IMR-90 (cell line): ENCODE measurements around the gene IER5L. TPM values are rescaled to one million over a fixed set of nuclear protein-coding genes. Genes with fewer than 3 reads are reported as not detected.

Experiments used
- ATAC-seq: fragments of 200-7000 bp; cut with Tn5 transposase; 2 replicates; pipeline ENCODE4 v1.9.1; 2020; ENCODE audit warnings: low read depth, mild to moderate bottlenecking, moderate library complexity
- BruUV-seq: library from RNA; stranded (reverse); fragments of 400-500 nt; replicated peaks from 2 replicates; lab custom pipeline; 2021; lab: Mats Ljungman, UMichigan
- CTCF ChIA-PET: fragments of 300-600 bp; formaldehyde crosslinking; extraction: SDS; loops from one replicate; lab custom pipeline; 2021; ENCODE audit warnings: antibody characterized with exemption; lab: Yijun Ruan, JAX
- POLR2A ChIA-PET: fragments of 300-600 bp; sonication (Branson Sonifier 250); formaldehyde crosslinking; loops from one replicate; lab custom pipeline; 2022; ENCODE audit warnings: antibody characterized with exemption; ENCODE audit not compliant: unreplicated experiment; lab: Charles Lee
- DNase-seq: peaks from one replicate; pipeline ENCODE4 v3.0.0; 2013
- H2AFZ ChIP-seq: replicated peaks from 2 replicates; pipeline ENCODE3; 2013; ENCODE audit warnings: low read length, mild to moderate bottlenecking; ENCODE audit not compliant: poor library complexity
- H2AK5ac ChIP-seq: 2 replicates; pipeline ENCODE4 v1.6.1; 2013; ENCODE audit warnings: low read depth, low read length, inconsistent platforms
- H2AK9ac ChIP-seq: replicated peaks from 2 replicates; pipeline ENCODE3; 2013; ENCODE audit warnings: mild to moderate bottlenecking, low read depth, low read length, moderate library complexity; ENCODE audit not compliant: poor library complexity
- H2BK120ac ChIP-seq: 2 replicates; pipeline ENCODE4 v1.6.1; 2013; ENCODE audit warnings: low read depth, low read length, inconsistent platforms
- H2BK15ac ChIP-seq: 3 replicates; pipeline ENCODE4 v1.6.1; 2013; ENCODE audit warnings: low read depth, low read length, inconsistent platforms
- H2BK20ac ChIP-seq: 2 replicates; pipeline ENCODE4 v1.6.1; 2013; ENCODE audit warnings: low read depth, mild to moderate bottlenecking, inconsistent platforms, low read length, moderate library complexity
- H2BK5ac ChIP-seq: 2 replicates; pipeline ENCODE4 v1.6.1; 2013; ENCODE audit warnings: mild to moderate bottlenecking, low read depth, low read length, inconsistent platforms; ENCODE audit not compliant: poor library complexity, severe bottlenecking
- H3K14ac ChIP-seq: replicated peaks from 2 replicates; pipeline ENCODE4 v1.6.1; 2013; ENCODE audit warnings: low read depth, low read length, inconsistent platforms
- H3K18ac ChIP-seq: 2 replicates; pipeline ENCODE4 v1.6.1; 2013; ENCODE audit warnings: low read depth, low read length, control low read depth
- H3K23ac ChIP-seq: 2 replicates; pipeline ENCODE4 v1.6.1; 2013; ENCODE audit warnings: low read depth, low read length, inconsistent platforms
- H3K27ac ChIP-seq: 2 replicates; pipeline ENCODE4 v1.5.1; 2013; ENCODE audit warnings: mild to moderate bottlenecking, control low read depth, low read length; ENCODE audit not compliant: insufficient read depth
- H3K27me3 ChIP-seq: 2 replicates; pipeline ENCODE4 v1.6.1; 2013; ENCODE audit warnings: low read length; ENCODE audit not compliant: control insufficient read depth, insufficient read depth
- H3K36me3 ChIP-seq: 2 replicates; pipeline ENCODE4 v1.6.1; 2013; ENCODE audit warnings: low read length, mixed read lengths; ENCODE audit not compliant: control insufficient read depth, insufficient read depth
- H3K4ac ChIP-seq: 2 replicates; pipeline ENCODE4 v1.6.1; 2013; ENCODE audit warnings: low read depth, low read length, inconsistent platforms
- H3K4me1 ChIP-seq: 2 replicates; pipeline ENCODE4 v1.6.1; 2013; ENCODE audit warnings: low read length, mixed read lengths; ENCODE audit not compliant: control insufficient read depth, insufficient read depth
- H3K4me2 ChIP-seq: 2 replicates; pipeline ENCODE4 v1.6.1; 2013; ENCODE audit warnings: low read depth, mild to moderate bottlenecking, control low read depth, low read length, moderate library complexity
- H3K4me3 ChIP-seq: 2 replicates; pipeline ENCODE4 v1.5.1; 2013; ENCODE audit warnings: low read depth, mild to moderate bottlenecking, control low read depth, low read length, moderate library complexity; ENCODE audit not compliant: insufficient read depth
- H3K56ac ChIP-seq: 2 replicates; pipeline ENCODE4 v1.6.1; 2013; ENCODE audit warnings: low read length, inconsistent platforms; ENCODE audit not compliant: insufficient read depth; ENCODE audit errors: extremely low read depth
- H3K79me1 ChIP-seq, 2 experiments: 2 replicates each; pipeline ENCODE4 v1.6.1; 2013; ENCODE audit warnings: low read length in 2 of 2, inconsistent platforms in 1 of 2, low read depth in 1 of 2
- H3K9ac ChIP-seq: 2 replicates; pipeline ENCODE4 v1.6.1; 2013; ENCODE audit warnings: low read depth, low read length, control low read depth
- H3K9me1 ChIP-seq: 2 replicates; pipeline ENCODE4 v1.6.1; 2013; ENCODE audit warnings: low read length, inconsistent platforms; ENCODE audit not compliant: insufficient read depth
- H3K9me3 ChIP-seq: 2 replicates; pipeline ENCODE4 v1.6.1; 2013; ENCODE audit warnings: low read length; ENCODE audit not compliant: control insufficient read depth, insufficient read depth
- H4K20me1 ChIP-seq: 2 replicates; pipeline ENCODE4 v1.6.1; 2013; ENCODE audit warnings: low read length, inconsistent platforms; ENCODE audit not compliant: insufficient read depth
- H4K5ac ChIP-seq: 2 replicates; pipeline ENCODE4 v1.6.1; 2013; ENCODE audit warnings: mild to moderate bottlenecking, low read depth, low read length, control low read depth
- H4K8ac ChIP-seq, 2 experiments: 2 replicates each; pipeline ENCODE4 v1.6.1; 2013; ENCODE audit warnings: low read depth in 2 of 2, low read length in 2 of 2, control low read depth in 1 of 2, inconsistent platforms in 1 of 2
- H4K91ac ChIP-seq: 2 replicates; pipeline ENCODE4 v1.6.1; 2013; ENCODE audit warnings: low read depth, low read length, inconsistent platforms; ENCODE audit not compliant: insufficient read depth
- BHLHE40 ChIP-seq: fragments of 150-350 bp; IDR thresholded peaks from 2 replicates; pipeline ENCODE4 v1.6.1; 2016; ENCODE audit warnings: mild to moderate bottlenecking, low read depth, low read length
- CTCF ChIP-seq: conservative IDR thresholded peaks from 2 replicates; pipeline ENCODE4 v1.5.1; 2012; ENCODE audit warnings: mild to moderate bottlenecking, low read depth, low read length, improper control_type of control experiment
- FOS ChIP-seq: fragments of 150-350 bp; IDR thresholded peaks from 2 replicates; pipeline ENCODE4 v1.6.1; 2016; ENCODE audit warnings: low read depth, low read length
- MAFK ChIP-seq: IDR thresholded peaks from 2 replicates; pipeline ENCODE4 v1.6.1; 2012; ENCODE audit warnings: low read depth, low read length, improper control_type of control experiment
- MAZ ChIP-seq: IDR thresholded peaks from 2 replicates; pipeline ENCODE4 v1.6.1; 2012; ENCODE audit warnings: low read depth, mild to moderate bottlenecking, low read length, improper control_type of control experiment, moderate library complexity, borderline replicate concordance
- MXI1 ChIP-seq: IDR thresholded peaks from 2 replicates; pipeline ENCODE4 v1.6.1; 2012; ENCODE audit warnings: low read depth, mild to moderate bottlenecking, low read length, moderate library complexity, borderline replicate concordance
- POLR2A ChIP-seq: IDR thresholded peaks from 2 replicates; pipeline ENCODE4 v1.6.1; 2012; ENCODE audit warnings: mild to moderate bottlenecking, low read depth, low read length
- RCOR1 ChIP-seq: IDR thresholded peaks from 2 replicates; pipeline ENCODE4 v1.6.1; 2012; ENCODE audit warnings: mild to moderate bottlenecking, low read length, improper control_type of control experiment; ENCODE audit not compliant: insufficient replicate concordance
- RFX5 ChIP-seq: IDR thresholded peaks from 2 replicates; pipeline ENCODE4 v1.8.0; 2012; ENCODE audit warnings: low read depth, mild to moderate bottlenecking, low read length, moderate library complexity
- SMC3 ChIP-seq: fragments of 150-350 bp; IDR thresholded peaks from 2 replicates; pipeline ENCODE4 v1.6.1; 2016; ENCODE audit warnings: low read depth, mild to moderate bottlenecking, antibody characterized with exemption, low read length, moderate library complexity
- USF2 ChIP-seq: fragments of 150-350 bp; IDR thresholded peaks from 2 replicates; pipeline ENCODE4 v1.6.1; 2017; ENCODE audit warnings: mild to moderate bottlenecking, antibody characterized with exemption, low read length, low read depth
- dilution Hi-C: fragments of 300-500 bp; cut with HindIII; formaldehyde crosslinking; loops from one replicate; pipeline ENCODE4 v1.14.3; 2018; ENCODE audit warnings: low sequenced_read_pairs; ENCODE audit not compliant: unreplicated experiment
- in situ Hi-C: fragments of 300-500 bp; cut with MboI; formaldehyde crosslinking; loops from 3 replicates; pipeline ENCODE4 v1.14.3; 2019; ENCODE audit warnings: low sequenced_read_pairs, inconsistent platforms, mixed read lengths
- intact Hi-C: fragments of 100-400 bp; cut with micrococcal nuclease; formaldehyde crosslinking; loops from 2 replicates; pipeline ENCODE4 v1.10.0; 2022
- polyA plus RNA-seq, 3 experiments: library from polyadenylated mRNA; depleted of rRNA; stranded (reverse); fragments of >200 nt; gene quantifications; 2 replicates each; pipeline ENCODE4 v1.2.3, GENCODE V29; 2012; ENCODE audit warnings: low replicate concordance in 1 of 3
- total RNA-seq: library from RNA; depleted of rRNA; stranded (reverse); fragments of >200 nt; gene quantifications from 2 replicates; pipeline ENCODE4 v1.2.3, GENCODE V29; 2012

The IER5L gene
- total and polyA plus RNA-seq, 2 of the 4 experiments (the other 2 are of a cell fraction) = 12.5 to 13.4 TPM

- Histone ChIP-seq H3K36me3 (peaks cover 2% of the 10 kb centered on the region; the same call in 1 of the 2 replicates), H3K4me2 (no peak overlapping the region), H2BK20ac (no peak overlapping the region), H2AFZ (no peak overlapping the region), H4K91ac (no peak overlapping the region), H4K5ac (no peak overlapping the region), H2BK120ac (no peak overlapping the region), H2BK5ac (no peak overlapping the region), H4K20me1 (no peaks in the 10 kb centered on the region), H3K18ac (no peak overlapping the region), H3K4me1 (peaks cover 30% of the 10 kb centered on the region), H4K8ac (no peak overlapping the region), H3K56ac (no peak overlapping the region), H3K23ac (no peak overlapping the region), H2BK15ac (no peak overlapping the region), H3K79me1 (peaks cover 7 to 37% of the 10 kb centered on the region in 2 experiments), H3K4me3 (no peak overlapping the region), H3K9me1 (peaks cover 24% of the 10 kb centered on the region), H3K4ac (no peak overlapping the region), H3K27ac (no peak overlapping the region), H3K27me3 (no peaks in the 10 kb centered on the region), H3K9me3 (no peaks in the 10 kb centered on the region), H2AK9ac (no peak overlapping the region), H3K9ac (no peak overlapping the region), H3K14ac (no peak overlapping the region), H2AK5ac (no peak overlapping the region)
- POLR2A ChIA-PET = interaction anchor here (0.6 kb wide), 1 partner anchor 15 kb away, joined by 5 read pairs; no protein-coding TSS in a partner anchor
- ATAC-seq = no peak
- dilution Hi-C loops (no loop called here), in situ Hi-C loops (no loop called here), intact Hi-C loops (no loop called here)
- TF ChIP-seq MXI1 (no peak), MAZ (no peak), USF2 (no peak), CTCF (no peak), SMC3 (no peak), MAFK (no peak), POLR2A (no peak), BHLHE40 (no peak), RCOR1 (no peak), RFX5 (no peak), FOS (no peak)
- DNase-seq = no peak
- CTCF ChIA-PET = interaction anchor here (2.4 kb wide), 1 partner anchor 22 kb away, joined by 5 read pairs; no protein-coding TSS in a partner anchor
- no TSS peak for BruUV-seq
Measured at GRCh38 chr9:129165198-129165597, 12.9 kb downstream of the IER5L start.
